ENCODE measurements around the gene RTP1.
A peak's percentile ranks its signal among the peaks of the same experiment; 100 is the strongest.
"Not testable (repeated sequence)": the region's sequence is repeated elsewhere in the genome, so short reads cannot be mapped to it uniquely, and the experiment has no call there.

RTP1 gene

GRCh38 chr3:187198490-187198889 lies 1.2 kb downstream of the RTP1 start:
- DNase-seq (ENCODE audit: low spot score) = no peak

DNA sequence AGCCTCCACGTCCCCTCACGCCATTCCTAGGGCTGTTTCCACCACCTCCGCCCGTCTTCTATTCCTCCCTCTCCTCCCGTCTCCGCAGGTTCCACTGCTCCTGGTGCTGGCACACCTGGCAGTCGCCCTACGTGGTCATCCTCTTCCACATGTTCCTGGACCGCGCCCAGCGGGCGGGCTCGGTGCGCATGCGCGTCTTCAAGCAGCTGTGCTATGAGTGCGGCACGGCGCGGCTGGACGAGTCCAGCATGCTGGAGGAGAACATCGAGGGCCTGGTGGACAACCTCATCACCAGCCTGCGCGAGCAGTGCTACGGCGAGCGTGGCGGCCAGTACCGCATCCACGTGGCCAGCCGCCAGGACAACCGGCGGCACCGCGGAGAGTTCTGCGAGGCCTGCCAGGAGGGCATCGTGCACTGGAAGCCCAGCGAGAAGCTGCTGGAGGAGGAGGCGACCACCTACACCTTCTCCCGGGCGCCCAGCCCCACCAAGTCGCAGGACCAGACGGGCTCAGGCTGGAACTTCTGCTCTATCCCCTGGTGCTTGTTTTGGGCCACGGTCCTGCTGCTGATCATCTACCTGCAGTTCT lies 2.3 kb downstream of the RTP1 start:
- DNase-seq (ENCODE audit: low spot score) = not testable (repeated sequence)

DNA sequence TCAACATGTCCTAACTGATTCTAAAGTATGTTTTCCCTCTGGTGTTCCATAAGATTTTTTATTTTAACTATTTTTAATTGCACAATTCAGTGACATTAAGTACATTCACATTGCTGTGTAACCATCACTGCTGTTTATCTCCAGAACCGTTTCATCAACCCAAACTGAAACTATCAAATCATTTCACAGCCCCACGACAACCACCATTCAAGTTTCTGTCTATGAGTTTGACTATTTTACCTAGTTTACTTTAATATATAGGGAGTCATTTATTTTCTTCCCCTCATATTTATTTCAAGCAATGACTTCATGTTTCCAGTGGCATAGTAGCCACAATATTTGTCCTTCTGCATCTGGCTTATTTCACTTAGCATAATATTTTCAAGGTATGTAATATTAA lies 8.4 kb downstream of the RTP1 start:
- no peak for DNase-seq (ENCODE audit: low spot score)

DNA sequence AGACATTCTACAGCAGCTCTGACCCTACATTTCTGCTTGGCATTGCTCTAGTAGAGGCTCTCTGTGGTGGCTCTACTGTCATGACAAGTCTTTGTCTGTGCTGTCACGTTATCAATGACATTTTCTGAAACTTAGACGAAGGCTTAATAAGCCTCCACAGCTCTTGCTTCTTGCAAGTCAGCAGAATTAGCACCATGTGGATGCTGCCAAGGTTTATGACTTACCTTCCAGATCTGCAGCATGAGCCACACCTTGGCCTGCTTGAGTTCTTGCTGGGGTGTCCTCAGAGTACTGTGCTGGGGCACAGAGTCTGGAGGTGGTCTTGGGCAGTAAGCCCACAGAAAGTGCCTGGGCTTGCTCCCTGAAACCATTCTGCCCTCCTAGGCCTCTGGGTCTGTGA lies 9.8 kb downstream of the RTP1 start:
- DNase-seq (ENCODE audit: low spot score) = no peak

DNA sequence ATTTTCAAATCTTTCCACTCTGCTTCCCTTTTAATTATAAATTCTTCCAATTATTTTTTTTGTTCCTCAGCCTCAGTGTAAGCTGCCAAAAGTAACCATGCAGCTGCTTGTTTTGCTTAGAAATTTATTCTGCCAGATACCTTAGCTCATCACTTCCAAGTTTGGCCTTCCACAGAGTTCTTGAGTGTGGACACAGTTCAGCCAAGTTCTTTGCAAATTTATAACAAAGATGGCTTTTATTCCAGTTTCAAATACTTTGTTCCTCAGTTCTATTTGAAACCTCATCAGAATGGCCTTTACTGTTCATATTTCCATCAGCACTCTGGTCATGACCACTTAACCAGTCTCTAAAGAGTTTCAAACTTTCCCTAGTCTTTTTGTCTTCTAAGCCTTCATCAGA lies 10.3 kb downstream of the RTP1 start:
- no peak for DNase-seq (ENCODE audit: low spot score)

DNA sequence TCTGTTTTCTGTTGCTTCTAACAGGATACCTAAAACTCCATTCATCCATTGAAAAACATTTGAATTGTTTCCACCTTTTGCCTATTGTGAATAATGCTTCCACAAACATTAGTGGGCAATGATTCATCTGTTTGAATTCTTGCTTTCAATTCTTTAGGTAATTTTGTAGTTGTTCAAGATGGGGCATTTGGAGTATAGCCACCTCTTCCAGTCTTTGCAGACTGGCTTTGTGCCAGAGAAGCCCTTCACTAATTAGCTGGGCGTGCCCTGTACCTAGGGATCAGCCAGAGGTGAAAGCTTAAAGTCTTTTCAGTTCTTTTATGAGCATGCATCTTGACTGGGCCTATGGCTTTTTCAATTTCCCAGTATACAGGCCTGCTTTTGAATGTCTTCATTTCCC lies 10.9 kb downstream of the RTP1 start:
- no peak for DNase-seq (ENCODE audit: low spot score)

DNA sequence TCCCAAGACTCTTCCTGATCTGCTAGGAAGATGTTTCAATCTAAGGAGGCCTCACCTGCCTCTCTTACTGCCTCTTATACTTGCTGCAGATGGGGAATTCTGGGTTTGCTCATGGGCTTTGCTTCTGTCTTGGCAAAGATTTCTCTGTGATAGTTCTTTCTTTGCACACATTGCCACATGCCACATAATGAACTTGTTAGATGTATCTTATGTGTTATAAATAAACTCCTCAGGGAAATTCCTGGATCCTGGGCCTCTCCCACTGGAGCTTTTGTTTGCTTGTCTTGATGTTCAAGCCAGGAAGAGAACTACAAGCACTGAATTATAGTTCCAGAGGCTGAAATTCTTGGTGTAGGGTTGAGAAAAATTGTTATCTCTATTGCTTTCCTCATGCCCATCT lies 12.2 kb downstream of the RTP1 start:
- DNase-seq (ENCODE audit: low spot score) = no peak

- DNase-seq (ENCODE audit: low spot score) = no peak
Observed at GRCh38 chr3:187210091-187210490, 12.8 kb downstream of the RTP1 start.

GRCh38 chr3:187210545-187211327 lies 13.4 kb downstream of the RTP1 start:
- DNase-seq (ENCODE audit: low spot score) = peak; percentile 67

DNA sequence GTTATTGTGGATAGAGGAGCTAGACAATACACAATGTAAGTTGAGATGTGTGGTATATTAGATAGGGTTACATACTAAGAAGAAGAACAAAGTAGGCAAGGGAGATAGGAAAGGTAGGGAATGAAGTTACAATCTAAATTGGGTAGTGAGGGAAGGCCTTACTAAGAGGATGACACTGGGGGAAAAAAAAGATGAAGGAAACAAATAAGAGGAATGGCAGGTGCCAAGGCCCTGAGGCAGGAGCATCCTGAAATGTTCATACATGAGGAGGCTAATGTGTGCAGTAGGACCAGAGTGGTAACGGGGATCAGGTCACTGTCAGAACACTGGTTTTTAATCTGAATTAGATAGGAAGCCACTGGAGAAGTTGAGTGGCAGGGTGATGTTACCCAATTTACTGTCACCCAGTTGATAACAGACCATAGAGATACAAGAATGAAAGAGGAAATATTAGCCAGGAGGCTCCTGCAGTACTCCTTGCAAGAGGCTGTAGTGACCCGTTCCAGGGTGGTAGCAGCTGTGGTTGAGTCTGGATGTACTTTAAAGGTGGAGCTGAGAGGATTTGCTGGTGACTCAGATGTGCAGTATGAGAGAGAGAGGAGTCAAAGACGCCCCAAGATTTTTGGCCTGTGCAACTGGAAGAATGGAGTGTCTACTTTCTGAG lies 14.4 kb downstream of the RTP1 start:
- DNase-seq (ENCODE audit: low spot score) = no peak

DNA sequence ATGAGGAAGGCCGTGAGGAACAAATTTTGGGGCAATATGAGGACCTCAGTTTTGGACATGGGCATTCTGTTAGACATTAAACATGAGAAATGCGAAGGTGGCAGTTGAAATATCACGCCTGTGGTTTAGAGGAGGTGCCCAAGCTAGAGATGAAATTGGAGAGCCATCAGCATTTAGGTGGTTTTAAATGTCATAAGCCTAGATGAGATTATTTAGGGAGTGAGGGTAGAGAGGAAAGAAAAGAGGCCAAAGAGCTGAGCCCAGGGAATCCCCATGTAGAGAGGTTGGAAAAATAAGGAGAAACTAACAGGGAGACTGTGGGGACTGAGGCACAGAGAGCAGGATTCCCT lies 14.9 kb downstream of the RTP1 start:
- DNase-seq (ENCODE audit: low spot score) = no peak

GRCh38 chr3:187212705-187213104 lies 15.4 kb downstream of the RTP1 start:
- no peak for DNase-seq (ENCODE audit: low spot score)

- no peak for DNase-seq (ENCODE audit: low spot score)
Observed at GRCh38 chr3:187213616-187214015, 16.3 kb downstream of the RTP1 start.

DNA sequence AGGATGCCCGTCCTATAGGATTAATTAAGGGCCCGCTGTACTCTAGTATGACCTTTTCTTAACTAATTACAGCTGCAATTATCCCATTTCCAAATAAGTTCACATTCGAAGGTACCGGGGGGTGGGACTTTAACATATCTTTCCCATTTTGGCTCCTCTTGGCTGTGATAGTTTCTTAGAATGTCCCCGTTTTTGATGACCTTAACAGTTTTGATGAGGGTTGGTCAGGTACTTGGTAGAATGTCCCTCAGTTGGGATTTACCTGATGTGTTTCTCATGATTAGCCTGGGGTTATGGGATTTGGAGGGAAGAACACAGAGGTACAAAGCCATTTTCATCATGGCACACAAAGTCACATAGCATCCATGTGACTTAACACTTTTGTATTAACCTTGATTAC lies 18.2 kb downstream of the RTP1 start:
- no peak for DNase-seq (ENCODE audit: low spot score)

- no peak for DNase-seq (ENCODE audit: low spot score)
Observed at GRCh38 chr3:187222801-187223200, 25.5 kb downstream of the RTP1 start.

DNA sequence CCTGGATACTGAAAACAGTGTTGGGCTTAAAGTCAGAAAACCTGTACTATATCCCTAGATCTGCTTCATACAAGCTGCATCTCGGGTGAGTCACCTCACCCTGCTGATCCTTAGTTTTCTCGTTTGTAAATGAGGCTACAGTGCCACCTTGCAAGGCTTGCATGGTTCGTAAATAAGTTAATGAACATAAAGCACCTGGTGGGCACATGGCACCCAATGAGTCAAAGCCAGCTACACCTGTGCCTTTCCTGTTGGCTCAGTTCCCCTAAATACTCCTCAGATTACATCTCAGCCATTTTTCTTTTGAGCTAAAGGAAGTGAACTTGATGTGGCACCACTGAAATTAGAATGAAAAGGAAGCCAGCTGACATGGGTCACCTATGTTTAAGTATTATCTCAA lies 26.5 kb downstream of the RTP1 start:
- no peak for DNase-seq (ENCODE audit: low spot score)

DNA sequence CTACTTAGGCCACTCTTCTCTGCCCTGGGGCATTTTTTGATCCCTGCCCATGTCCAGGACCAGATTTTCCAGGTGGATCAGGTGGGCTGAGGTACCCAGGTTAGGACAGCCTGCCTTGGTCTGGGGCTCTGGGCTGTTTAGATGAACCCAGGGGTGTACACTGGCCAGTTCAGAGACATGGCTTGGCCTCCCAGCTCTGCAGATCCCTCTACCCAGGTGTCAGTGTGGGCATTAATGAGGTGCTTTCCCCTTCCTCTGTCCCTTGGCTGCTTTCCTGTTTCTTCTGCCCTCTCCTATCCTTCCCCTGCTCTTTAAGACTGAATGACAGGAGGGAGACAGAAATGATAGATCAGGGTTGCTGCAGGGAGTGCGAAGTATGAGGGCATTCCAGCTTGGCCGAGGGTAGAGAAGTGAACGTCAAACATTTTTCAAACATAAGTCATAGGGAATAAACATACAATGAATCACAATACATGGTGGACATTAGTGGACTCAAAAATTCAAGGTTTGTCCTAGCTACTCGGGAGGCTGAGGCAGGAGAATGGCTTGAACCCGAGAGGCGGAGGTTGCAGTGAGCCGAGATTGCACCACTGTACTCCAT lies 30.5 kb downstream of the RTP1 start:
- no peak for DNase-seq (ENCODE audit: low spot score)

- DNase-seq (ENCODE audit: low spot score) = no peak
Observed at GRCh38 chr3:187228740-187229139, 31.5 kb downstream of the RTP1 start.

DNA sequence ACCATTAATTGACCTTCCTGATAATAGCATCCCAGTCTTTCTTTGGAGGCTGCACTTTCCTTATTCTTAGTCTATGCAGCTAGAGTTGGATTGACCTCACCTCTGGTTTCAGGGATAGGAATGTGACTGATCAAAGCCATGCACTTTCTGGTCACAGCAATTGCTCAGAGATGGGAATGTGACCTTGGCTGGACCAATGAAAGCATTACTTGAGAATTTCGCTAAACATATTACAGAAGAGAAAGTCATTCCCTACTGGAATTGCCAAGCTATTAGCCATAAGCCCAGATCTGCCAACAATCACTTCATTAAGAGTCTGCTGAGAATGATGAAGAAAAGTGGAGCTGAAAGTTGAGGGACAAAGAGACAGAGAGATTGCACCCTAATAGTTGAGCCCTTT lies 32.7 kb downstream of the RTP1 start:
- no peak for DNase-seq (ENCODE audit: low spot score)

DNA sequence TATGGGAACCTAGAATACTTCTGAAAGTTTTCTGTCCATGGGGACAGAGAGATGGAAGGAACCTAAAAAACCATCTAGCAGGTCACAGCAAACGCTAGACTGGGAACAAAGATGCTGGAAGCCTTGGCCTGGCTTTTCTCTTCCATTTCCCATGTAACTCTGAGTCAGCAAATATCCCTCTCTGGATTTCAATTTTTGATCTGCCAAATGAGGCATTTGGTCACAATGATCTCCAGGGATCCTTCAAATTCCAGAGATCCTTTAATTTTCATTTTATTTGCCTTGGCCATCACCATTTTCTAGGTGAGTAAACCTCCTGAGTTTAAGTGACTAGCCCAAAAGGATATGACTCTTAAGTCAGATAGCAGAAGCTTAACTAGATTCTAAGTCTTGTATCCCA lies 39.7 kb downstream of the RTP1 start:
- DNase-seq (ENCODE audit: low spot score) = no peak

DNA sequence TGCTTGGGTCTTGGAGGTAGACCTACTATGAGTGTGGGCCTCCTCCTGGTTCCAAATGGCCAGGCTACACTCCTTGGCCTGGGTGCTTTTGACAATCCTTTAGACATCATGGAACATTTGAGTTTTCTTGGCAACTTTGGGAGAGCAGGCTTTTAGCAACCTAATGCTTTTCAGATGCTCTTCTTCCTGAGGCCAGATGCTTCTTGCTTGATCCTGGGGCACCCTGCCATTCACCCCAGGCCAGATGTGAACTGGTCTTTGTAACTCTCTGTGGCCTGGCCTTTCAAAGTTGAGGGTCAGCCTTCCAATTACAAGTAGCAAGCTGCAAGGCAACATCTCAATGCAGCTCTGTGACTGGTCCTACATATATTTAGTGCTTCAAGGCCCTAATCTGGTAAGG lies 40.5 kb downstream of the RTP1 start:
- no peak for DNase-seq (ENCODE audit: low spot score)

- DNase-seq (ENCODE audit: low spot score) = no peak
Observed at GRCh38 chr3:187238239-187238638, 41.0 kb downstream of the RTP1 start.

GRCh38 chr3:187238835-187239234 lies 41.5 kb downstream of the RTP1 start:
- not testable (repeated sequence) for DNase-seq (ENCODE audit: low spot score)
